HG02840 (cell line): Measurements from ENCODE around the gene AGMO.
"Not testable (repeated sequence)": the region's sequence is repeated elsewhere in the genome, so short reads cannot be mapped to it uniquely, and the experiment has no call there.

Experiments
- ATAC-seq: cut with Tn5 transposase; IDR thresholded peaks from one replicate; pipeline ENCODE4 v1.9.1; 2021; ENCODE audit warnings: mild to moderate bottlenecking, moderate library complexity, moderate number of reproducible peaks; ENCODE audit not compliant: unreplicated experiment, low FRiP score

Gene AGMO

DNA sequence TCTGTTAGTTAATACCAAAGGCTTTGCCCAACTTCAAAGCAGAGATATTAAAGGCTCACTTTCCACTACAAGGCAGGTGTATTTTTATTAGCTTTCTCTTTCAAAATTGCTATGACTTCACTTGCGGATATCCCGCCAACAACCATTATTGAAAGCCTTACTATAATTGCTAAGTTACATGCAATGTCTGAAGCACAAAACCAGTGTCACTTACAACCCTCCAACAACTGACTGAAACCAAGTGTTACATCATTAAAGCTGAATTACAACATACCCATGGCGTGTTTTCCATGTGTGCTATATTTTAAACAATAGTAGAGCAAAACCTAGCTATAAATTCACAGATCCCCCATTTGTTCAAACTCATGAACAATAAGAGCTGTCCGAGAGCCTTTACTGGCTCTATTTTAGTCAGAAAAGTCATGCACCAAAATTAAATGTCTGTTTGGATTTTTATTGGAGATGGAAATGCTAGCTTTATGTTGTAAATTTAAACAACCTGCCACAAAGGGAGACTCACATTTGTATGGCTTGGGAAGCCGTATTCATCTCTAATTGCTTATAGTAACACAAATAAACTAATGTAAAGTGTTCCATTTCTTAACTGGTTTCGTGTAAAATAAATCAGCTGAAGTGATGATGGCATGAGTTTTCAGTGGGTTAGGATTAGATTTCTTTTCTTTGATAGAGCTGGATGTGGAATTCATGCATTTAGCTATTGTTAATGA, 227.1 kb downstream of the AGMO start:
- ATAC-seq: no peak

DNA sequence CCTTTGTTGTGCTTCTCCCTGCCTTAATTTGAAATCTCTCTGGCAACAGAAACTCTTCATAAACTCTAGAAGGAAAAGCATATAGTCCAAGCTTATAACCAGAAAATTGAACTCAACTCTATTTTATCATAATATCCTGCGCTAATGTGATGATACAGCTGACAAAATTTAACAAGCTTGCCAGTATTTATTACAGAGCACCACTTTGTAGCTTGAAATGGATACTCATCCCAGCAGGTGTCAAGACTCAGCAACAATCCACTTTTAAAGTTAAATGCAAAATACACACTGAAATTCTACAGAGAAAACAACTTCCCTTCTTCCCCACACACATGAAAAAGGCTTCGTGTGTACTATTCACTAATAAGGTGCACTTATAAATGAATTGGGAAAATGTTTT, 228.9 kb downstream of the AGMO start:
- no peak for ATAC-seq

DNA sequence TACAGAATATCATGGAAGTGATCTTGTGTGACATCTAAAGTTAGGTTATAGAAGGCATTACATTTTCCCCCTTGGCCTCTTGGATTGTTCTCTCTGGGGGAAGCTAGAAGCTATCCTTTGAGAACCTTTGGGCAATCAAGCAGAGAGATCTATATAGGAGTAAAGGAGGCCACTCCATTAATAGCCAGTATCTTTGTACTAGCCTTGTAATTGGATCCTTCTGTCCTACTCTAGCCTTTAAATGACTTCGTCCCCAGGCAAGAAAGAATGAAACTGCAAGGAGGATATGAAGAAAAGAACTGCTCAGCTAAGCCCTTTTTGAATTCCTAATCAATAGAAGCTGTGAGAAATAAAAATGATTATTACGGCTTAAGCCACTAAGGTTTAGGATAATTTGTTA, 230.9 kb downstream of the AGMO start:
- no peak for ATAC-seq

DNA sequence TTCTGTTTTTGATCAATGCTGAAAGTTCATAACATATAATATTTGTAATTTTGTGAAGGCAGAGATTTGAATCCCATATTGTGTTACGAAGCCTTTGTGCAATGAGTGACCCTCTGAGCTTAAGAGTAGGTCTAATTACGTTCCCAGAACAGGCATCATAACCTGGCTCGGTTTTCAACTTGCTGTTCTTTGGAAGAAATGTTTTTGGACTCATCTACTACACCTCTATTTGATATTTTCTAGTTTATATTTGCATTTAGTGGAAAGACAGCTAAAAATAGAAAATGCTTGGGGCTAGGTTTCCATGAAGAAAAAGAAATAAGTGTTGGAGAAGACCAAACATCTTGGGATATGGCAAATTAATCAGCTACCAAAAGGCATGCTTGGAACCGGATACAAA, 234.8 kb downstream of the AGMO start:
- no peak for ATAC-seq

DNA sequence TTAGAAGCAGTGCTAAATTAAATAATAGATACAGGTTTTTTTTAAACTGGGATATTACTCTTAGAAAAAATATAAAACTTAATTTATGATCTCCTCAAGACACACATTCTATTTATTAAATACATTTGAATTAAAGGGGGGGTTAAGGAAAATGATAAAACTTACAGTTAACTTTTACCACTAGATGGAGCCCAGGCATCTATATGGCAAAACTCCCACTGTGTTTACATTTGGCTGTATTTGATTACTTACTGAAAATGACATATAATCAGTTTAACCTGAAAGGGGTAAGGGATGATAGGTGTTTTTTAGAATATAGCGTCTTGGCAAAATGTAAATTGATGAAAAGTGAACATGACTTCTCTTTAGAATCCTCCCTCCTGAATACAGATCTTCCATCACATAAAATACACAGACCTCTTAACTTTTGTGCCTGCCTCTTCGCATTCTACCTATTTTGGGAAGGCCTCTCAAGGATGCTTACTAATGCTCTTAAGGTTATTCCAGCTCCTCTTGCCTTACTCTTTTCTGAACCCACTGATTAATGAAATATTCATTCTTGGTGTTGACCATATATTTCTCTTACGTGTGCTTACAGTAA, 235.7 kb downstream of the AGMO start:
- no peak for ATAC-seq

DNA sequence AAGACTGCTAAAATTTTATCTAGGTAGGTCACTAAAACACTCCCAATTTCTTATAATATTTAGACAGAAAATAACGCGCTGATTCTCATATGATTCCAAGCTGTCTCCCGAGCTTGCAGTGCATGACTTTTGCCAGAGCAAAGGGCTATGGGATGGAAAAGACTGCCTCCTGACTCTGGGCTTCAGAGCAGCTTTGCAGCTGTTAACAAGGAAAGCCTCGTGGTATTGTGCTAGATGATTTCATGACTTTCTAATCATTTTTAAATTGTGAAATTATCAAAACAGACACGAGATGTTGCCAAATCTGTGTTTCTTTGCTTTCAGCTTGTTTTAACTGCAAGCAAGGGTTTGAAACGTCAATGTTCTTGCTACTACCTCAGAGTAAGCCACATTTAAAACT, 238.3 kb downstream of the AGMO start:
- no peak for ATAC-seq

DNA sequence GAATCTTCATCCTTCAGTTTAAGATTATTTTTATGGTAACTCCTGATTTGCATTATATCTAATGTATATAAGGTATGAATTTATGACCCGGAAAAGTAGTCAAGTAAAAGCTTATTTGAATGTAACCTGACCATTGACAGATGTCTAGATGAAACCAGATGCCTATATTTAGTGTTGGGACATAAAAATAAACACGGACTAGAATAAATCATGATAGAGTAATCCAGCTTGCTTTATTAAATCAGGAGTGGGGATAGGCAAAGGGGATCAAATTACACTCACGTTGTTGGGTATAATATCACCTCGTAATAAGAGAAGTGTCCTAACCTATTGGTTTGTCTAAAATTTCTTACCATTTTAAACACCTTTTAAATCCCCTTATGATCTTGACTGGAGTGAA, 244.6 kb downstream of the AGMO start:
- no peak for ATAC-seq

DNA sequence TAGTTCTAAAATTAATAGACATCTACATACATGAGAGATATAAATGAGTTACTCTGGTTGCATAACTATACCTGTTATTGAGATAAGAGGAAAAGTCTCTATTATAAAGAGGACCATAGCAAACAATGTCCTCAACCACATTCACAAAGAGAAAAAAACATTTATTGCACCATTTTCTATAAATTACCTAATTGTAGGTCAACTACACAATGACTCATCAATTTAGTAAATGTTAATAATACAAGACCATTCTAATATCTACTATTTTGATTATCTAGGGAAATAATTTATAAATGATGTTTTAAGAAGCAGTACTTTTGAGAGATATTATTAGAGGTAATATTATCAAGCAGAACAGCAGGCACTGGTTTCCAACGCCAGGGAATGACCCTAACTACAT, 246.1 kb downstream of the AGMO start:
- no peak for ATAC-seq

DNA sequence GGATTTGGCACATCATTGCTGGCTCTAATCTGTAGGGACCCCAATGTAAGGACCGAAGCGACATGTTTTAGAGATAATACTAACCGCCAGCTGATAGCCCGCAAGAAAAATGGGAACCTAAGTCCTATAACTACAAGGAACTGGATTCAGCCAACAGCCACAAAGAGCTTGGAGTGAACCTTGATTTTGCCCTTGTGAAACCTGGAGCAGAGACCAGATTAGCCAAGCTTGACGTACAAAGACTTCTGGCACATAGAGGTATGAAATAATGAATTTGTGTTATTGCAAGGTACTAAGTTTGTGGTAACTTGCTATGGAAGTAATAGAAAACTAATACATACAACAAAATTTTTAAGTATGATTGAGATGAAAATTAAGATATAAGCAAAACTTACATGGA, 246.9 kb downstream of the AGMO start:
- ATAC-seq: no peak

DNA sequence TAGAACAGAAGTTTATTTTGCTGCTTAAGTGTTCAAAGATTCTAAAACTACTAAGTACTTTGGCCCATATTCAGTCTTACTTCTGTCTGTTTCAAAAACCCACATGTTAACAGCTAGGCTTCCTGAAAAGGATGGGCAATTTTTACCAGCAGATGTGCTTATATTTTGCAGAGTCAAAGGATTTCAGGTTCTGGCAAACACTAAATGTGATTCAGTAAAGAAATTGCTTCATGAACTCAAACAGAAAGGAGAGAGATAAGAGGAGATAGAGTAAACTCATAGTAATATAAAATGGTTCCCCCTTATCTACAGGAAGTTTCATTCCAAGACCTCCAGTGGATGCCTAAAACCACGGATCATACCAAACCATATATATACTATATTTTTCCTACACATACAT, 248.5 kb downstream of the AGMO start:
- ATAC-seq: no peak

DNA sequence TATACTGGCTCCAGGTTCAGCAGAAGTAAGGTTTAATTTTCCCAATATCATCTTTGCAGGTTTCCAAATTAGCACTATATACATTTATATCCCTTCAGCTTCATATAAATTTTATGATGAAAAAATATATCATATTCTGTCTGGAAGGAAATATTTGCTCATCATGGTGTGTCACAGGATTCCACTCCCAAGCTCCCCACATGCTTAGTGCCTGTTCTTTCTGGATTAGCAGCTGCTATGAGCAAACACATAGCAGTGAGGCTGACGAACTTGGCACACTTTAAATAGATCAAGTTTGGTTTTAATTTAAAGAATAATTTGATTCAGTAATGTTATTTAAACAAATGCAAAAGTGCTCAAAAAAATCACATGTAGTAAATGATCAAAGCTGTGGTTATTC, 251.9 kb downstream of the AGMO start:
- no peak for ATAC-seq

DNA sequence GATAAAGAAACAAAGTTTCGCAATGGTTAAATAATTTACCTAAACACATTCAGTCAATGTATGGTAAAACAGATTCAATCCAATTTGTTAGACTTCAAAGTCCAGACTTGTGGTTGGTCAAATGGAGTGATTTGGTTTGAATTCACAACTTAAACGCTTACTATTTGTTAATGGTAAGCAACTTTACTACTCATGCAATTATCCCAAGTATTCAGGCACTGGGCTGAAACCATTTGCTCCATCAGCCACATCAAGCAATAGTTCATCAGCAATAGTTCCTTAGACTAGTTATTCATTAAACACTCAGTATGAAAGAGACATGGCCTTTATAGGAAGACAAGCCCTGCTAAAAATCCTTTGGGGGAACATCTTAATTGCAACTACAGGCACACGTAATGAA, 253.0 kb downstream of the AGMO start:
- ATAC-seq: no peak

DNA sequence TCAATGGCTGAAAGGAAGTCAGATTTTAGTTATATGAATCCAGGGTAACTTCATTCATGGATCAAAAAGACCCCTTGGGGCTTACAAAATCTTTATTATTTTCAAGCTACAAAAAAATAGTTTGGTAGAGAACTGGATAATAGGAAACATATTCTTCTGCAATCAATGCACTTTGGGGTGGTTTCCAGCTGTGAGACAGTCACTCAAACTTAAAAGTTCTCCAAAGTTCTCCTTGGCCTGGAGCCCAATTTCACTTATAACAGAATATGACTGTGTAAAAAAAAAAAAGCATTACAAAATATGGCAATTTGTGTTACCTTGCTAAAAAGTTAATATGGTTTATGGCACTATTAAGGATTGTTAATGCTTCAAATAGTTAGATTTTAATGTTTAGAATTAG, 255.5 kb downstream of the AGMO start:
- no peak for ATAC-seq

DNA sequence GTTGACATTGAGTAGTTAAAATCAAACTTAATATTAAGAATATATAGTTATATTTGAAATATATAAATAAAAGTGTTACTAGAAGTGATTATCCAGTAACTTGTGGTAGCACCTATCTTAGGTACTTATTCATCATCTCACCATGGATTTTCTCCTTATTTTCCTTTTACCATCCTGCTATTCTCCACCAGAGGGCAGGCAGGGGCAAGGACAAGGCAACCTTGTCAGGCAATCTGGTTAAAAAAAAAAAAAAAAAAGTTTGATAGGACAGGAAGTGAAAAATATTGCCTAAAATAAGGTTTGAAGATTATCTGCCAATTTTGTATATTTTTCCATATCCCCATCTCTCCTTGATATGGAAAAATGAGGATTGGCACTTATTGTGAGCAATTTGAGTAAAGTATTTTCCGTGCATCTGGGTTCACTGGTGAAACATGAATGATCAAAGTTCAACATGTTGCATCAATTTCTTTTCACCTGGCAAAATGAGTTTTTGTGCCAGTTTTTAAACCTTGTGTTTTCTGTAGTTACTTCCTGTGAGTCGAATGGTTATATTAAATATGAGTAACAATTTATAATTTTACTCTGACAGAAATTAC, 256.7 kb downstream of the AGMO start:
- ATAC-seq: no peak

DNA sequence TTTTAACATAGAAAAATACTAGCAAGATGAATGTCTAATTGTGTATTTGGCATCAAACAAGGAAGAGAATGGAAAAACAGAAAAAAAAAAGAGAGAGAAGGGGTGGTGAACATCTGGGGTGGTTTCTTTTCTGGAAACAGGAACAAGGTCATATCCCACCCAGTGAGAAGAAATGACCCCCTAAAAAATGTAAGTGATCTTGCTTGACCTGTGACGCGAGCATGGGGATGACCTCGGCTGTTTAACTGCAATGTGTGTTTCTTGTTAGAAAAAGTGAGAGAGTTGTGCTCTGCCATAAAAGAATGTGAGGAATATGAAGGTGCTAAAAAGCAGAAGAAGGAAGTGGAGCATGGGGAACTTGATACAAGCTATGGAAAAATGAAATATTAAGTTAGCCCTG, 258.5 kb downstream of the AGMO start:
- no peak for ATAC-seq

DNA sequence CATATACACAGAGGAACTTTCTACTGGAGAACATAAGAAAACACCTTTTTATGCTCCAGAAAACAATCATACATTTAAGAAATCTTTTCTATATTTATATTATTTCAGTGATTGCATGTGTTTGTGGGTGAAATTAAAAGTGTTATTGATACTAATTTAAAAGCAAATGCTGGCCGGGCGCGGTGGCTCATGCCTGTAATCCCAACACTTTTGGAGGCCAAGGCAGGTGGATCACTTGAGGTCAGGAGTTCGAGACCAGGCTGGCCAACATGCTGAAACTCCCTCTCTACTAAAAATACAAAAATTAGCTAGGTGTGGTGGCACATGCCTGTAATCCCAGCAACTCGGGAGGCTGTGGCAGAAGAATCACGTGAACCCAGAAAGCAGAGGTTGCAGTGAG, 260.8 kb downstream of the AGMO start:
- ATAC-seq: not testable (repeated sequence)

DNA sequence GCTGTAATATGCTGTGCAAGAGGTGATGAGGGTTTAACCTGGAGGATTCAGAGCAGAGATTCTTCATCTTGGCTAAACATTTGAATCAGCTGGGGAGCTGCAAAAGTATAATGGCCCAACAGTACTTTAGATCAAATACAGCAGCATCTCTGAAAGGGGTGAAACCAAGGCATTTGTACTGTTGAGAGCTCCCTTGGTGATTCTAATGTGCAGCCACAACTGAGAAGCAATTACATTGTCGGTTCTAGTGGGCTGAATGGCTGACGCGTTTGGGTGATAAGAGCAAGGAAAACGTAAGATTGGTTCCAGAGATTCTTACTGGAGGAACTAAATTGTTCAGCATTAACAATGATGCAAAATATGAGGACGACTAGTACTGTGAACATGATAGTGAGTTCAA, 269.7 kb downstream of the AGMO start:
- ATAC-seq: no peak

DNA sequence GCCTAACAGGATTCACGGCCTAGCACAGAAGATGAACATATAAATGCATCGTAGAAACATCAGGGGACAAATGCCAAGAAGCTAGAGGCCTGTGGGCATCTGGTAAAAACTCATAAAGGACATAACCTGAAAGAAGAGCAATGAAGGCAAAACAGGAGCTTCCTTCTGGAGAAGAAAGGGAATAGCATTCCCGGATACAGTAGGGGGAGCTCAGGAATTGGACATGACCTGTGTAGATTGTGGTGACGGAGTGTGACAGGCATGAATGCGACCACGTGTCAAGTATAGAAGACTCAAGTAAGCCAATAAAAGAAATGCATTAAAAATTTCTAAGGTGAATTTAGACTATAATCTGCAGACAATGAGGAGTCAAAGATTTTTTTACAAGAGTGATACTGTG, 270.1 kb downstream of the AGMO start:
- ATAC-seq: no peak

DNA sequence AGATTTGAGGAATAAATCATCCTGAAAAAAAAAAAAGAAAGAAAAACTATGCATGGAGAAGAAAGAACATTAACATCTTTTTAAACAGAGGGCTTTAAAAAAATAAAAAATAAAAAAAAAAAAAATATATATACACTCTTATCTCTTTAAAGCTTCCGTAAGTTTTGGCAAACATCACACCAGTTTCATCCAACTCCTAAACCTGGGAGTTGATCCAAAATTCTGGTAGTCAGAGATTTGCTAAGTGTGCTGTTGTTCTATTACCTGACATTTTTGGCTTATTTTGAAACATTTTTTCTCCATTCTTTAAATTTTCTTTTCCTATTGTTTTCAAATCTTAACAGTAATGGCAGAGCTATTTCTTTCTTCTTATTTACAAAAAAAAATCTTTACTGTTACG, 273.1 kb downstream of the AGMO start:
- ATAC-seq: no peak

DNA sequence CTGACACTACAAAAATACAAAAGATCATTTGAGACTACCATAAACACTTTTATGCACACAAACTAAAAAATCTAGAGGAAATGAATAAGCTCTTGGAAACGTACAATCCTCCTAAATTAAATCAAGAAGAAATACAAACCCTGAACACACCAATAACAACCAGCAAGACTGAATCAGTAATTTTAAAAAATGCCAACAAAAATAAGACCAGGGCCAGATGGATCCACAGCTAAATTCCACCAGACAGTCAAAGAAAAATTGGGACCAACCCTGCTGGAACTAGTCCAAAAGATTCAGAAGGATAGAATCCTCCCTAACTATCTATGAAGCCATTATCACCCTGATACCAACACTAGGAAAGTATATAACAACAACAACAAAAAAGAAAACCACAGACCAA, 277.4 kb downstream of the AGMO start:
- no peak for ATAC-seq

DNA sequence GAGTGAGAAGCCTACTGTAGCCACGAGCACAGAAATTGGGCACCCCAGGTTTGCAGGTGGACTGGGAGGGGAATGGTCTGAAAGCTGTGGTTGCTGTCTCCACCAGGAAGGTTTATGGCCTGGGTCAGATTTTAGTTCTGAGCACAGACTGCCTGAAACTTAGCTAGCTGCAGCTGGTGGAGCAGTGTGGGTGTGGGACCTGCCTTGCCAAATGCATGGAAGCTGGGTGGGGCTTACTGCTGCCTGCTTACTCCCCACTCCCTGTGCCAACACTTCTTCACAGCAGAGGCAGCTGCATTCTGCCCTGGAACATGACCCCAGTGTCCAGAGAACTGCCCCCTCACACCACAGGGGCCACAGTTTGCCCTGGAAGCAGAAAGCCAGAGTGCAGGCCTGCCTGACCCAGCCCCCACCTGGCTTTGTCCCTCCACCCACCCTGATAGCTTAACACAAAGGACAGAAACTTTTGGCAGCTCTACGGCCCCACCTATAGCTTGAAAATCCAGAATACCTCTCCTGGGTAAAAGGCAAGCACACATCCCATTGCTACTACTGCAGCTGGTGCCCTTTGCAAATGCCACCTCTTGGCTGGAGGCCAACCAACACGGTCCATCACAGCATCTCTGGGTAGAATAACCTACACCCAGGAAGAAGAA, 281.6 kb downstream of the AGMO start:
- no peak for ATAC-seq

DNA sequence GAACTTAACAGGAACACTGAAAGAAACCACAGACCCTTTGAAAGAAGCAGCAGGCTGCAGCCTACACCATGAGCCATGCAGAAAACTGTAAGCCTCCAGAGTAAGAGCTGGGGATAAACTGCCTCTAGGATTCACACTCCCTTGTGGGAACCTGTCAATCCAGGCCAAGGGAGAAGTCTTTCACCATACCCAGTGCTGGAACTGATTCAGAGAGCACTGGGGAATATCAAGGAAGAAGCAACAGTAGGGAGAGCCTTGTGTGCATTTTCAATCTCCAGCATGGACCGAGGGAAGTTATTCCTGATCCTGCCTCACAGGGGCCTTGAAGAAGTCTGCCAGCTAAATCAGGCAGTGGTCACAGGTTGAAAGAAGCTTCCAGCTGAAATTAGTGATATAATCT, 282.2 kb downstream of the AGMO start:
- ATAC-seq: no peak
